ENCODE data around the gene OOSP1.

GRCh38 chr11:59981106-59981770 is 43.0 kb downstream of the OOSP1 start:
- no peak for TF ChIP-seq CTCF (IDR thresholded peaks at IDR 0.05; ENCODE audit: insufficient read depth, low read length)
- TF ChIP-seq GABPA (IDR thresholded peaks at IDR 0.05; ENCODE audit: low read depth) = no peak
- no peak for TF ChIP-seq SPI1 (IDR thresholded peaks at IDR 0.05; ENCODE audit: borderline replicate concordance, low read depth)
- no peak for TF ChIP-seq REST (IDR thresholded peaks at IDR 0.05; ENCODE audit: insufficient replicate concordance, low read depth)
